HG02943 (cell line): ENCODE results near the gene BARD1.

ENCODE experiments used
- ATAC-seq: cut with Tn5 transposase; IDR thresholded peaks from one replicate; pipeline ENCODE4 v1.9.1; 2021; ENCODE audit warnings: mild to moderate bottlenecking, low read depth, moderate library complexity; ENCODE audit not compliant: unreplicated experiment

Gene BARD1

DNA sequence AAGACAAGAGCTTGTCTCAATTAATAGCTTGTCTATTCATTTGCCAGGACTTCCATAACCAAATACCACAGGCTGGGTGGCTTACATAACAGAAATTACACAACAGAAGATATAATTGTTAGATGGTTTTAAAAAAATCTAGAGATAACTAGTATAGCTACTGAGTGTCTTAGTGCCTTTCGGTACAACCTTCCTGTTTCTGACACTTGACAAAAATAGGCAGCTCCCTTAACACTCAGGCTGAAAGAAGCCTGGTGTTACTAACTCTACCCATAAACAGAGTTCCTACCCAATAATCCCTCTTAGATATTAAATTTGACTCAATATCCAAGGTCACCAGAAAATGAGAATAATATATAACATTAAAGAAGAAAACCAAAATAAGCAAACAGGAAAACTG, 129.7 kb downstream of the BARD1 start:
- ATAC-seq, result no peak

DNA sequence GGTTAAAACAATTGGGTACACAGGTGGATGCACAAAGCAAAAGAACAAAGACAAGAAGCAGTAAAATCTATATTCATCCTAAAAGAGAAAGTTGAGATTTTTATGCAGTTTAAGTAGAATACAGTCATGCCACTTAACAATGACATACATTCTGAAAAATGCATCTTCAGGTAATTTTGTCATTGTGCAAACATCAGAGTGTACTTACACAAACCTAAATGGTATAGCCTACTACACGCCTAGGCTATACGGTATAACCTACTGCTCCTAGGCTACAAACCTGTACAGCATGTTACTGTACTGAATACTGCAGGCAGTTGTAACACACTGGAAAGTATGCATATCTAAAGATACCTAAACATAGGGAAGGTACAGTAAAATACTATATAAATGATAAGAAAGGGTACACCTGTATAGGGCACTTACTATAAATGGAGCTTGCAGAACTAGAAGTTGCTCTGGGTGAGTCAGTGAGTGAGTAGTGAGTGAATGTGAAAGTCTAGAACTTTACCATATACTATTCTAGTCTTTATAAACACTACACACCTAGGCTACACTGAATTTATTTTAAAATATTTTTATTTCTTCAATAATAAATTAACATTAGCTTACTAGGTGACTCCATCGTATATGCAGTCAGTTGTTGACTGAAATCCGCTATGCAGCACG, 132.9 kb downstream of the BARD1 start:
- ATAC-seq, result no peak
